SU-DHL-6 (cell line): ENCODE results near the gene DNMBP.

Source experiments
- H2AFZ ChIP-seq: fragments of 200-600 bp; sonication (generic); 2 replicates; pipeline ENCODE4 v1.6.1; 2014; ENCODE audit warnings: low read depth, mild to moderate bottlenecking, moderate library complexity, mixed read lengths, antibody characterized with exemption, low read length; ENCODE audit not compliant: severe bottlenecking
- H3F3A ChIP-seq: fragments of 200-600 bp; shearing (Covaris generic); 2 replicates; pipeline ENCODE4 v1.6.0; 2016; ENCODE audit warnings: antibody characterized with exemption, mild to moderate bottlenecking; ENCODE audit not compliant: insufficient read depth
- H3K27ac ChIP-seq: fragments of 200-600 bp; sonication (generic); 2 replicates; pipeline ENCODE4 v1.5.1; 2016; ENCODE audit warnings: low read depth, mild to moderate bottlenecking, low read length, moderate library complexity, mixed read lengths
- H3K27me3 ChIP-seq: fragments of 200-600 bp; sonication (generic), shearing (Covaris generic); 2 replicates; pipeline ENCODE4 v1.6.0; 2014; ENCODE audit warnings: mild to moderate bottlenecking, low read length
- H3K36me3 ChIP-seq: fragments of 200-600 bp; sonication (generic); 2 replicates; pipeline ENCODE4 v1.6.1; 2014; ENCODE audit warnings: mild to moderate bottlenecking, low read length, mixed read lengths
- H3K4me2 ChIP-seq: fragments of 300-600, 200-600 bp; shearing (Covaris generic), sonication (generic); 2 replicates; pipeline ENCODE4 v1.6.0; 2014; ENCODE audit warnings: low read length, low read depth, mild to moderate bottlenecking; ENCODE audit not compliant: poor library complexity, severe bottlenecking
- H3K4me3 ChIP-seq: fragments of 200-600 bp; sonication (generic); 2 replicates; pipeline ENCODE4 v1.5.1; 2014; ENCODE audit warnings: antibody characterized with exemption, low read length, mild to moderate bottlenecking, mixed read lengths; ENCODE audit not compliant: insufficient read depth, poor library complexity, severe bottlenecking
- H3K79me2 ChIP-seq: fragments of 200-600 bp; sonication (generic); 2 replicates; pipeline ENCODE4 v1.6.1; 2014; ENCODE audit warnings: mild to moderate bottlenecking, low read length, moderate library complexity; ENCODE audit not compliant: insufficient read depth
- H3K9ac ChIP-seq: fragments of 200-600 bp; sonication (generic); 2 replicates; pipeline ENCODE4 v1.7.0; 2014; ENCODE audit warnings: mild to moderate bottlenecking, low read length
- H3K9me2 ChIP-seq: fragments of 200-600 bp; sonication (generic); replicated peaks from 2 replicates; pipeline ENCODE4 v1.6.1; 2014; ENCODE audit warnings: low read length; ENCODE audit not compliant: insufficient read depth
- H3K9me3 ChIP-seq: fragments of 200-600 bp; sonication (generic); 2 replicates; pipeline ENCODE4 v1.6.1; 2014; ENCODE audit warnings: low read length, mixed read lengths; ENCODE audit not compliant: insufficient read depth
- H4K20me1 ChIP-seq: fragments of 200-600 bp; sonication (generic); 2 replicates; pipeline ENCODE4 v1.6.1; 2014; ENCODE audit warnings: low read depth, mild to moderate bottlenecking, antibody characterized with exemption, low read length, moderate library complexity, mixed read lengths
- EZH2phosphoT487 ChIP-seq: fragments of 200-600 bp; sonication (generic), shearing (Covaris generic); conservative IDR thresholded peaks from 2 replicates; pipeline ENCODE4 v1.6.1; 2018; ENCODE audit warnings: mild to moderate bottlenecking, antibody characterized with exemption, low read length, moderate library complexity, mixed read lengths
- TF ChIP-seq, protein P1 (sequence below): fragments of 200-600 bp; sonication (generic); IDR thresholded peaks from one replicate; pipeline ENCODE4 v1.5.1; 2017; ENCODE audit warnings: antibody characterized with exemption, mild to moderate bottlenecking, low read length, moderate library complexity; ENCODE audit not compliant: insufficient read depth, poor library complexity, severe bottlenecking

Gene DNMBP

GRCh38 chr10:99977916-99978315, 31.8 kb downstream of the DNMBP start:
- Histone ChIP-seq H4K20me1 (no peaks in the 10 kb centered on the region), H3K79me2 (no peaks in the 10 kb centered on the region), H3K9me3 (no peaks in the 10 kb centered on the region), H3K9me2 (no peaks in the 10 kb centered on the region), H3K4me3 (no peak overlapping the region), H3K9ac (no peak overlapping the region), H3K4me2 (no peak overlapping the region), H3K36me3 (no peaks in the 10 kb centered on the region), H3K27me3 (no peaks in the 10 kb centered on the region), H2AFZ (no peak overlapping the region), H3F3A (no peaks in the 10 kb centered on the region), H3K27ac (no peak overlapping the region)
- TF ChIP-seq EZH2phosphoT487 = no peak
- TF ChIP-seq, protein P1, sequence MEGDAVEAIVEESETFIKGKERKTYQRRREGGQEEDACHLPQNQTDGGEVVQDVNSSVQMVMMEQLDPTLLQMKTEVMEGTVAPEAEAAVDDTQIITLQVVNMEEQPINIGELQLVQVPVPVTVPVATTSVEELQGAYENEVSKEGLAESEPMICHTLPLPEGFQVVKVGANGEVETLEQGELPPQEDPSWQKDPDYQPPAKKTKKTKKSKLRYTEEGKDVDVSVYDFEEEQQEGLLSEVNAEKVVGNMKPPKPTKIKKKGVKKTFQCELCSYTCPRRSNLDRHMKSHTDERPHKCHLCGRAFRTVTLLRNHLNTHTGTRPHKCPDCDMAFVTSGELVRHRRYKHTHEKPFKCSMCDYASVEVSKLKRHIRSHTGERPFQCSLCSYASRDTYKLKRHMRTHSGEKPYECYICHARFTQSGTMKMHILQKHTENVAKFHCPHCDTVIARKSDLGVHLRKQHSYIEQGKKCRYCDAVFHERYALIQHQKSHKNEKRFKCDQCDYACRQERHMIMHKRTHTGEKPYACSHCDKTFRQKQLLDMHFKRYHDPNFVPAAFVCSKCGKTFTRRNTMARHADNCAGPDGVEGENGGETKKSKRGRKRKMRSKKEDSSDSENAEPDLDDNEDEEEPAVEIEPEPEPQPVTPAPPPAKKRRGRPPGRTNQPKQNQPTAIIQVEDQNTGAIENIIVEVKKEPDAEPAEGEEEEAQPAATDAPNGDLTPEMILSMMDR = no peak

DNA sequence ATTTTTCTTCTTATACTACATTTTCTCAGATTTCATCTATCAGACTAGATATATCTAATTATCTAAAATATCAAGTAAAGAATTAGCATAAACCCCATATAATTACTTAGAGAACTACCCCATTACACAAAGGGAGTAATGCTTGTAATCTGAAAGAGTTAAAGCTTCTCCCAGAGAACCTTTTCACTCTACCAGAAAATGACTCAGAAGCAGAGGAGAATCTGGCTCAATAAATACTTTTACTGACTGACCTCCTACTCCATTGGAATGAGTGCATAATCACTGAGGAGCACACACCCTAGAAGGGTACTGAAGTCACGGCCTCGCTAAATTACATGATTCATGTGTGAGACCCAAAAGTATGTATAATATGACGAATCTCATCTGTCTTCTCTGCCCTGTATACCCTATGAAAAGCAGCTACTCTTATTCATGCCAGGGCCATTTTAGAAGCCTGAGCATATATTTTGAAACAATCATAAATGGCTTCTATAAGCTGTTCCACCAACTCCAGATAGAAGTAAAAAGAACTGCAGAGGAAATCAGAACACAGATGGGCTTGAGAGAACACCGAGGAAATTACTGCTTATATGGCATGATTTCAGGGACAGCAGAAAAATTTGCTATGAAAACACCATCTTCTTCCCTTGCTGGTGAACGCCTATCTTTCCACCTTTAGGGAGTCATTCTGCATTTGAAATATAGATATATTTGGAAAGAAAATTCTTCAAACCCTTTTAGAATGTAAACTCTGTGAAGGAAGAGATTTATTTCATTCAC, 32.7 kb downstream of the DNMBP start:
- H2AFZ ChIP-seq = no peak overlapping the region
- no peaks in the 10 kb centered on the region for H3F3A ChIP-seq
- no peak overlapping the region for H3K9ac ChIP-seq
- H3K27me3 ChIP-seq = no peaks in the 10 kb centered on the region
- H3K79me2 ChIP-seq = no peaks in the 10 kb centered on the region
- H3K4me2 ChIP-seq = no peak overlapping the region
- H3K27ac ChIP-seq = no peak overlapping the region
- H3K9me3 ChIP-seq = no peaks in the 10 kb centered on the region
- H3K36me3 ChIP-seq = no peaks in the 10 kb centered on the region
- H3K9me2 ChIP-seq = no peaks in the 10 kb centered on the region
- no peak overlapping the region for H3K4me3 ChIP-seq
- TF ChIP-seq EZH2phosphoT487 = no peak
- TF ChIP-seq, protein P1 = no peak
- no peaks in the 10 kb centered on the region for H4K20me1 ChIP-seq

GRCh38 chr10:99975942-99976809, 33.6 kb downstream of the DNMBP start:
- TF ChIP-seq, protein P1 = no peak
- TF ChIP-seq EZH2phosphoT487 = no peak
- Histone ChIP-seq H3K4me2 (peak overlapping the region; percentile 19), H3K27me3 (no peaks in the 10 kb centered on the region), H3K9me3 (no peaks in the 10 kb centered on the region), H3K27ac (no peak overlapping the region), H2AFZ (no peak overlapping the region), H3K79me2 (no peaks in the 10 kb centered on the region), H3K4me3 (no peak overlapping the region), H4K20me1 (no peaks in the 10 kb centered on the region), H3F3A (no peaks in the 10 kb centered on the region), H3K36me3 (no peaks in the 10 kb centered on the region), H3K9ac (no peak overlapping the region), H3K9me2 (no peaks in the 10 kb centered on the region)
